Measurements from ENCODE around the gene IL26.
A peak's percentile ranks its signal among the peaks of the same experiment; 100 is the strongest.

IL26 gene

DNA sequence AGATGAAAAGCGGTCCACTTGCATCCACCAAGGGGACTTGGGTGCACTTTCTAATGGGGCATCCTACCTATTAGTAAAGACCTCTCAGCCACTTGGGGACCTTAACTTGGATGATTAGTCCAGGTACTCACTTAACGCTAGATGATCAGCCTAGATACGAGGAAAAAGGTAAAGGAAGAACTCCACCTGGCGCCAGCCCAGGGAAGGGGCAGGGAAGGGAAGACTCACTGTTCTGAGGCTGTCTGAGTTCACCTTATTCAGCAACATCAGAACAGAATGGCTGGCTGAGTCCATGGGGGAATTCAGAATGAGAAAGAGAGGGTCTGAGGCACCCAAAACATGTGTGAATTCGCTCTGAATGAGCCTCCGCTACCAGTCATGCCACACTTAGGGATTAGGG lies 20.7 kb upstream of the IL26 start:
- TF ChIP-seq, protein P1, sequence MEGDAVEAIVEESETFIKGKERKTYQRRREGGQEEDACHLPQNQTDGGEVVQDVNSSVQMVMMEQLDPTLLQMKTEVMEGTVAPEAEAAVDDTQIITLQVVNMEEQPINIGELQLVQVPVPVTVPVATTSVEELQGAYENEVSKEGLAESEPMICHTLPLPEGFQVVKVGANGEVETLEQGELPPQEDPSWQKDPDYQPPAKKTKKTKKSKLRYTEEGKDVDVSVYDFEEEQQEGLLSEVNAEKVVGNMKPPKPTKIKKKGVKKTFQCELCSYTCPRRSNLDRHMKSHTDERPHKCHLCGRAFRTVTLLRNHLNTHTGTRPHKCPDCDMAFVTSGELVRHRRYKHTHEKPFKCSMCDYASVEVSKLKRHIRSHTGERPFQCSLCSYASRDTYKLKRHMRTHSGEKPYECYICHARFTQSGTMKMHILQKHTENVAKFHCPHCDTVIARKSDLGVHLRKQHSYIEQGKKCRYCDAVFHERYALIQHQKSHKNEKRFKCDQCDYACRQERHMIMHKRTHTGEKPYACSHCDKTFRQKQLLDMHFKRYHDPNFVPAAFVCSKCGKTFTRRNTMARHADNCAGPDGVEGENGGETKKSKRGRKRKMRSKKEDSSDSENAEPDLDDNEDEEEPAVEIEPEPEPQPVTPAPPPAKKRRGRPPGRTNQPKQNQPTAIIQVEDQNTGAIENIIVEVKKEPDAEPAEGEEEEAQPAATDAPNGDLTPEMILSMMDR (IDR thresholded peaks at IDR 0.05; ENCODE audit: low read depth, low read length, missing control alignments): no peak
- Histone ChIP-seq H3K4me3 (ENCODE audit: low read depth, low read length) (no peak overlapping the region), H3K27ac (no peak overlapping the region), H3K27me3 (replicated peaks) (no peaks in the 10 kb centered on the region), H3K36me3 (replicated peaks) (no peaks in the 10 kb centered on the region)
- in situ Hi-C loops (cut with HindIII; ENCODE audit: low pct_ligation_motif_present, low sequenced_read_pairs): no loop called here
- DNase-seq: no peak

- Histone ChIP-seq H3K27ac (no peak overlapping the region), H3K27me3 (replicated peaks) (no peaks in the 10 kb centered on the region), H3K36me3 (replicated peaks) (no peaks in the 10 kb centered on the region), H3K4me3 (ENCODE audit: low read depth, low read length) (no peak overlapping the region)
- DNase-seq: no peak
- in situ Hi-C loops (cut with HindIII; ENCODE audit: low pct_ligation_motif_present, low sequenced_read_pairs): no loop called here
- TF ChIP-seq, protein P1 (IDR thresholded peaks at IDR 0.05; ENCODE audit: low read depth, low read length, missing control alignments): no peak
Observed at GRCh38 chr12:68245180-68246021, 19.8 kb upstream of the IL26 start.

DNA sequence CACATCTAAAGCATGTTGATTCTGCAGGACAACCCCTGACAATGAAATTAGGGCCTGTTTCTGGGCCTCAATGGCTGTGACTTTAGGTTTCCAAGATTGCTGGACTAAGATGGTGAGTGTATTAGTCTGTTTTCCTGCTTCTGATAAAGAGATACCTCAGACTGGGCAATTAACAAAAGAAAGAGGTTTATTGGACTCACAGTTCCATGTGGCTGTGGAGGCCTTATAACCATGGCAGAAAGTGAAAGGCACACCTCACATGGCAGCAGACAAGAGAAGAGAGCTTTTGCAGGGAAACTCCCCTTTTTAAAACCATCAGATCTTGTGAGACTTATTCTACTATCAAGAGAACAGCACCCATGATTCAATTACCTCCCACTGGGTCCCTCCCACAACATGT lies 17.2 kb upstream of the IL26 start:
- no peak overlapping the region for H3K27ac ChIP-seq
- DNase-seq: no peak
- no peaks in the 10 kb centered on the region for H3K27me3 ChIP-seq (replicated peaks)
- no peaks in the 10 kb centered on the region for H3K36me3 ChIP-seq (replicated peaks)
- in situ Hi-C loops (cut with HindIII; ENCODE audit: low pct_ligation_motif_present, low sequenced_read_pairs): no loop called here
- H3K4me3 ChIP-seq (ENCODE audit: low read depth, low read length): no peak overlapping the region
- TF ChIP-seq, protein P1 (IDR thresholded peaks at IDR 0.05; ENCODE audit: low read depth, low read length, missing control alignments): no peak

DNA sequence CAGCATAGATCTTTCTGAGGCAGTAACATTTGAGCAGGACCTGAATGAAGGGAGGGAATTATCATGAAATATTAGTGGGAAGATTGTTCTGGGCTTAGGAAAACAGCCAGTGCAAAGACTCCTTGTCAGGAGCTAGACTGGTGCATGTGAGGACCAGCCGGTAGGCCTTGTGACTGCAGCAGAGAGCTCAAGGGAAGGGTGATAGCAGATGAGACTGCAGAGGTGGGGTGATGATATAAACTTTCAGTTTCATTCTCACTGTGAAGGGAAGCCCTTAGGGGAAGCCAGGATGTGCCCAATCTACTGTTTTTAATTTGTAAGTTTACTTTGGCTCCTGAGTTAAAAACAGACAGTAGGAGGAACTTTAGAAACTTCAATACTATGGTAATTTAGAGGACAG lies 15.4 kb upstream of the IL26 start:
- Histone ChIP-seq H3K4me3 (ENCODE audit: low read depth, low read length) (no peak overlapping the region), H3K27me3 (replicated peaks) (no peaks in the 10 kb centered on the region), H3K27ac (peak overlapping the region; percentile 72), H3K36me3 (replicated peaks) (no peaks in the 10 kb centered on the region)
- DNase-seq: peak; percentile 59
- TF ChIP-seq, protein P1 (IDR thresholded peaks at IDR 0.05; ENCODE audit: low read depth, low read length, missing control alignments): no peak
- in situ Hi-C loops (cut with HindIII; ENCODE audit: low pct_ligation_motif_present, low sequenced_read_pairs): no loop called here

DNA sequence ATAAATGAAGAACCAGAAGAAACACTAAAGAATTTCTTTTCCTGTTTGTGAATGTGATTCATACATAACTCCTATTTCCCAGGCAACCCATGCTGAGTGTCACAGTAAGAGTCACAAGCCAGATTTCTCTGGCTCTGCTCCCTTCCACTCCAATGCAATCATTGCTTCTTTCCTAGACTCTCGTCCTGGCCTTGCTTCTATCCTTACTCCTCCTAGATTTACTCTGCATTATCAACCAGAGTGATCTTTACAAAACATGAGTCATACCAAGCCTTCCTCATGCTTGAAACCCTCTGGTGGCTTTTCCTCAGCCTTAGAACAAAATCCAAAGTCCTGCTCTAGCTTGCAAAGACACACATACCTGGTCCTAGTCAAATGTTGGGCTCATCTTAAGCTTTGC lies 14.5 kb upstream of the IL26 start:
- Histone ChIP-seq H3K27me3 (replicated peaks) (no peaks in the 10 kb centered on the region), H3K36me3 (replicated peaks) (no peaks in the 10 kb centered on the region), H3K4me3 (ENCODE audit: low read depth, low read length) (no peak overlapping the region), H3K27ac (peak overlapping the region; percentile 72)
- TF ChIP-seq, protein P1 (IDR thresholded peaks at IDR 0.05; ENCODE audit: low read depth, low read length, missing control alignments): no peak
- peak; percentile 90 for DNase-seq
- in situ Hi-C loops (cut with HindIII; ENCODE audit: low pct_ligation_motif_present, low sequenced_read_pairs): no loop called here
